ENCODE data around the gene SUSD4. TPM values are rescaled to one million over a fixed set of nuclear protein-coding genes. Genes with fewer than 3 reads are reported as not detected.

Gene SUSD4
- total RNA-seq, 2 donors from 2014 or later: 10.7 to 26.7 TPM

GRCh38 chr1:223228201-223228600 is 135.8 kb downstream of the SUSD4 start:
- Histone ChIP-seq H3K27me3 (replicated peaks; ENCODE audit: insufficient read depth) (no peaks in the 10 kb centered on the region), H3K36me3 (no peaks in the 10 kb centered on the region), H3K4me1 (replicated peaks) (no peaks in the 10 kb centered on the region), H3K4me3 (no peak overlapping the region), H3K9me3 (no peaks in the 10 kb centered on the region), H3K27ac (no peak overlapping the region)
- WGBS: 96% methylated on average over 2 of the region's 2 CpGs
- TF ChIP-seq POLR2A (IDR thresholded peaks at IDR 0.05) (no peak), CTCF (IDR thresholded peaks at IDR 0.05) (no peak), POLR2AphosphoS5 (IDR thresholded peaks at IDR 0.05) (no peak)
- intact Hi-C loops (cut with DNase I): no loop called here
- DNase-seq (ENCODE audit: low spot score): no peak

- no peak for TF ChIP-seq POLR2AphosphoS5 (IDR thresholded peaks at IDR 0.05)
- TF ChIP-seq POLR2A (IDR thresholded peaks at IDR 0.05): no peak
- no peak for TF ChIP-seq CTCF (IDR thresholded peaks at IDR 0.05)
- no peak for DNase-seq (ENCODE audit: low spot score)
- Histone ChIP-seq H3K36me3 (no peaks in the 10 kb centered on the region), H3K27ac (no peak overlapping the region), H3K4me3 (no peak overlapping the region), H3K27me3 (replicated peaks; ENCODE audit: insufficient read depth) (no peaks in the 10 kb centered on the region), H3K9me3 (no peaks in the 10 kb centered on the region), H3K4me1 (replicated peaks) (no peaks in the 10 kb centered on the region)
- WGBS: 89% methylated on average over 11 of the region's 12 CpGs
- intact Hi-C loops (cut with DNase I): no loop called here
These were observed 136.3 kb downstream of the SUSD4 start for GRCh38 chr1:223227486-223228196.

- intact Hi-C loops (cut with DNase I): no loop called here
- Histone ChIP-seq H3K4me1 (replicated peaks) (no peaks in the 10 kb centered on the region), H3K9me3 (no peaks in the 10 kb centered on the region), H3K27me3 (replicated peaks; ENCODE audit: insufficient read depth) (no peaks in the 10 kb centered on the region), H3K27ac (no peak overlapping the region), H3K36me3 (no peaks in the 10 kb centered on the region), H3K4me3 (no peak overlapping the region)
- no peak for DNase-seq (ENCODE audit: low spot score)
- 96% methylated on average over 3 of the region's 3 CpGs for WGBS
- TF ChIP-seq POLR2A (IDR thresholded peaks at IDR 0.05) (no peak), CTCF (IDR thresholded peaks at IDR 0.05) (no peak), POLR2AphosphoS5 (IDR thresholded peaks at IDR 0.05) (no peak)
These were observed 136.9 kb downstream of the SUSD4 start for GRCh38 chr1:223227031-223227430.

- Histone ChIP-seq H3K4me3 (no peak overlapping the region), H3K4me1 (replicated peaks) (no peaks in the 10 kb centered on the region), H3K27me3 (replicated peaks; ENCODE audit: insufficient read depth) (no peaks in the 10 kb centered on the region), H3K36me3 (no peaks in the 10 kb centered on the region), H3K9me3 (no peaks in the 10 kb centered on the region), H3K27ac (no peak overlapping the region)
- no peak for DNase-seq (ENCODE audit: low spot score)
- TF ChIP-seq POLR2AphosphoS5 (IDR thresholded peaks at IDR 0.05) (no peak), POLR2A (IDR thresholded peaks at IDR 0.05) (no peak), CTCF (IDR thresholded peaks at IDR 0.05) (no peak)
- 95% methylated on average over 3 of the region's 3 CpGs for WGBS
- intact Hi-C loops (cut with DNase I): no loop called here
These were observed 137.7 kb downstream of the SUSD4 start for GRCh38 chr1:223226271-223226670.

- 86% methylated on average over 6 of the region's 6 CpGs for WGBS
- H3K27ac ChIP-seq: no peak overlapping the region
- no peak overlapping the region for H3K4me3 ChIP-seq
- no peaks in the 10 kb centered on the region for H3K27me3 ChIP-seq (replicated peaks; ENCODE audit: insufficient read depth)
- no peaks in the 10 kb centered on the region for H3K4me1 ChIP-seq (replicated peaks)
- no peaks in the 10 kb centered on the region for H3K36me3 ChIP-seq
- TF ChIP-seq POLR2AphosphoS5 (IDR thresholded peaks at IDR 0.05) (no peak), POLR2A (IDR thresholded peaks at IDR 0.05) (no peak), CTCF (IDR thresholded peaks at IDR 0.05) (no peak)
- no peak for DNase-seq (ENCODE audit: low spot score)
- intact Hi-C loops (cut with DNase I): no loop called here
- H3K9me3 ChIP-seq: no peaks in the 10 kb centered on the region
These were observed 138.5 kb downstream of the SUSD4 start for GRCh38 chr1:223225481-223225880.

Data from prostate gland (tissue), 2 donors.